NCI-H345 treated with DMSO at 0.1 percent for 48 hours (cell line): ENCODE results near the gene SIX1.

Experiments
- DNase-seq: peaks from one replicate; lab custom pipeline; 2025; ENCODE audit not compliant: unreplicated experiment; lab: John Stamatoyannopoulos, UW

The SIX1 gene

GRCh38 chr14:60655898-60656685 is 6.8 kb upstream of the SIX1 start:
- no peak for DNase-seq

DNA sequence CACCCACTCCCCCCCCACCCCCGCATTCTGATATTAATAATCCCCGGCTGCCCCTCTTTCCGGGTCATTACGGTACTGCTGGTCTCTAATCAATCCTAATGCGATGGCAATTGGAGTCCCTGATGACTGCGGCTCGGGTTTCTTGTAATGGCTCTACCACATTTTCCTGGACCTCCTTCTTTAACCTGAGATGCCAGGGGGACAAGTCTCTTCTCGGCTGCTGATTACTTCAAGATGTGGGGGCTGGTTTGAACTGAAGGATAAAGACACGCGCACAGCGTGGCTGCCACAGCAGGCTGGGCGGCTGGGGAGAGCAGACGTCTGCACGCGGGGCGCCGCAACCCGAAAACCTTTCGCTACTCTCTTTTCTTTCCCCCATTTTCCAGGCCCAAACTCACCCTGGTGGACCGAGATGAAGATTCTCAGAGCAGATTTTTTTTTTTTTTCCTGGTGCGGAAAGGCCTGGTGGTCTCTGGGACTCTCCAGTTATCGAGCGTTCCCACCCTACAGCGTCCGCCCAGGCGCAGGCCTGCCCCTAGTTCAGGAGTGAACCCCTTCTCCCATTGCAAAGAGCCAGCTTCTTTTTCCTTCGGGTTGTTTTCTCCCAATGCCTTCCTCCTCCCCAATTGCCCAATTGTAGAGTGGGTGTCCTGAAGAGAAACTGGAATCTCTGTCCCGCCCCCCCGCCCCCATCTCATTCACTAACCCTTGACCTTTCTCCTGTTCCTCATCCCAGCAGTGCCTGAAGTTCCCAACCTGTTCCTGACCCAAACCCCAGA is 6.0 kb upstream of the SIX1 start:
- DNase-seq, result no peak

GRCh38 chr14:60654334-60654821 is 5.1 kb upstream of the SIX1 start:
- no peak for DNase-seq

DNA sequence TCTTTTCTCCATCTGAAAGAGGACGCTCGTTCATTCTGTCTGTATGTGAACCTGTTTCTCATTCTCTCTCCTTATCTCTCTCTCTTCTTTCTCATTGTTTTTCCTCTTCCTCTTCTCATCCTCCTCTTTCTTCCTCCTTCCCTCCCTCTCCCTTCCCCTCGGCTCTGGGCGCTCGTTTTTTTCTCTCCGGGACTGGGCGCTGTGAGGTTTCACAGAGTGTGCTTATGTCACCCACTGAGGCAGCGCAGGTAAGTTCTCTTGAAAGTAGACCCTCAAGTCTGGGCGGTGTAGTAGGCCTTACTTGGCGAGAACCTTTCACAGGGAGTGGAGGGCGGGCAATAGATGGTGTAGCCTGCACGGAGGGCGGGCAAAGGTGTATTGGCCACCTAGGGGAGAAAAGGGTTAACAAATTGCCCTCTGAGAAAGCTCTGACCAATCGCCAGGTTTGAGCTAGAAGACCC is 4.5 kb upstream of the SIX1 start:
- DNase-seq, result no peak

- no peak for DNase-seq
Measured at GRCh38 chr14:60652674-60653651, 3.7 kb upstream of the SIX1 start.

GRCh38 chr14:60651796-60652673 is 2.8 kb upstream of the SIX1 start:
- no peak for DNase-seq

GRCh38 chr14:60651086-60651795 is 2.0 kb upstream of the SIX1 start:
- no peak for DNase-seq

DNA sequence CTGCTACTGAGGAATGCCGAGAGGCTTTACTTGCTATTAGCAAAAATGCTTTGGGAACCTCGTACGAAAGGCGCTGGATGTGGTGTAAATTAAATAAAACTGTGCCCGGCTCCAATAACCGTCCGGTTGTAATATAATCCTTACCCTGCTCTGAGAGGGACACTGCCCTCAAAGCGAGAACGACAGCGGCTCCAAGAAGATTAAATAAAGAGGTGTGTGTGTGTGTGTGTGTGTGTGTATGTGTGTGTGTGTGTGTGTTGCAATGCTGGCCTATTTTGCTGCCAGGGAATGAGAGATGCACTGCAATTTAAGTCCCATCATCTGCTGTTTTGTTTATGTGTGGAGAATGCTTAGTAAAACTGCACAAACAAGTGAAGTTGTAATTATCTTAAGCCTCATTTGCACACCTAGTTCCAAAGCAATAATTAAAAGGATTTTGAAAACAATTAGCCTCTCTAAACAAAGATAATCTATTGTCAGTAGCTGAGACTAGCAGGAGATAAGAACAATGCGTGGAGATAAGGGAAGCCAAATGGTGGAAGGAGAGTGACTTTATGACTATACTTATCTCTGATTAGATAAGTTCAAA is 1.2 kb upstream of the SIX1 start:
- DNase-seq, result no peak

GRCh38 chr14:60649875-60650372 is 647 bp upstream of the SIX1 start:
- DNase-seq, result peak; percentile 49

GRCh38 chr14:60648249-60648933 is 886 bp downstream of the SIX1 start:
- DNase-seq, result no peak

DNA sequence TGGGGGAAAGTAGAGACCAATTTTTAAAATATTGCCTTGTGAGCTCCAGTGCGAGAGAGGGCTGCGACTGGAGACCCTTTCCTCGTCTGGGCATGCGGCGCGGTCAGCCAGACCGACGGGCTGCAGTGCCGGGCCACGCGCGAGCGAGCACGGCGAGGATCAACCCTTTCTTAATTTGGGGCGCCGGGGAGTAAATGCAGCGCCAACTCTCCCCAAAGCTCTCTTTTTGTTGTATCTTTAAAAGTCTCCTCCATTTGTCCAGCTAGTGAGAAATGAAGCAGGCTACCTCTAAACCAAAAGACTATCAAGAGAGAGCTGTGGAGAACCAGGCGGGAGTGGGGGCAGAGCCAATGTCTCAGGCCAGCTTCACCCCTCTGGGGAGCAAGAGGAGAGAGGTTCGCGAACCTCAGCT is 1.4 kb downstream of the SIX1 start:
- no peak for DNase-seq

- DNase-seq, result no peak
Measured at GRCh38 chr14:60647081-60647836, 2.0 kb downstream of the SIX1 start.

DNA sequence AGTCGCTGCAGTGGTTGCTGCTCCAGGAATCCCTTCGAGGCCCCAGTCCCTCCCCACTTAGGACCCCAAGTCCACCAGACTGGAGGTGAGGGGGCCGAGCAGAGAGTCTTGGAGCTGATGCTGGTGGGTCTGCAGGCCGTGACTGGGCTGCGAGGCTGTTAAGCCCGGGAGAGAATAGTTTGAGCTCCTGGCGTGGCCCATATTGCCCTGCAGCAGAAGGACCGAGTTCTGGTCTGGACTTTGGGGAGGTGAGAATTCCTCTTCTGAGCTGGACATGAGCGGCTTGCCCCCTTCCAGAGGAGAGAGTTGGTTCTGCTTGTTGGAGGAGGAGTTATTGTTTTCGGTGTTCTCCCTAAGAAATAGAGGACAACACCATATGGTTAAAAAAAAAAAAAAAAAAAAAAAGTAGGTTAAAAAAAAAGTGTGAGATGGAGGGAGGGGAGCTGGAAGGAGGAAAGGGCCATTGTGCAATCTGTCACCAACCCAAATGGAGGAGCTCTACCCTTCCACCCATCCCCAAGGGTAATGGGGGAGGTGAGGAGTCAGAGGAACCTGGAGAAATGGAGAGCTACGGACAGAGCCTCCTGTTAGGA is 3.0 kb downstream of the SIX1 start:
- no peak for DNase-seq

- DNase-seq, result no peak
Measured at GRCh38 chr14:60645126-60645741, 4.0 kb downstream of the SIX1 start.

DNA sequence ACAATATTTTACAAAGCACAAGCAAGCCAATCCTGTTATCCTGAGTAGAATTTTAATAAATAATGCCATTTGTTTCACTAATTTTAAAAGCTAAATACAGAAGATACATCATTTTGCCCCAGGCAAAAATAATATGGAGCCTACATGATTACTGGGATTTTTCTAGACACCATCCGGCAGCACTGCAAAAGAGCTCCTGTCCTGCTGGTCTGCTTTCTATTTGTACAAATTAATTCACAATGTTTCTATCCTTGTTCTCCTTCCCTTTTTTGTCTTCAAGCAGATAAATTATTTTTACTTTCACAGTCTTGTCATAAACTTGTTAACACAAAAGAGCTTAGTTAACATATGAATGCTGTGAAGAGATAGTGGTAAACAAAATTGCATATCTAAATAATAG is 4.6 kb downstream of the SIX1 start:
- DNase-seq, result no peak

DNA sequence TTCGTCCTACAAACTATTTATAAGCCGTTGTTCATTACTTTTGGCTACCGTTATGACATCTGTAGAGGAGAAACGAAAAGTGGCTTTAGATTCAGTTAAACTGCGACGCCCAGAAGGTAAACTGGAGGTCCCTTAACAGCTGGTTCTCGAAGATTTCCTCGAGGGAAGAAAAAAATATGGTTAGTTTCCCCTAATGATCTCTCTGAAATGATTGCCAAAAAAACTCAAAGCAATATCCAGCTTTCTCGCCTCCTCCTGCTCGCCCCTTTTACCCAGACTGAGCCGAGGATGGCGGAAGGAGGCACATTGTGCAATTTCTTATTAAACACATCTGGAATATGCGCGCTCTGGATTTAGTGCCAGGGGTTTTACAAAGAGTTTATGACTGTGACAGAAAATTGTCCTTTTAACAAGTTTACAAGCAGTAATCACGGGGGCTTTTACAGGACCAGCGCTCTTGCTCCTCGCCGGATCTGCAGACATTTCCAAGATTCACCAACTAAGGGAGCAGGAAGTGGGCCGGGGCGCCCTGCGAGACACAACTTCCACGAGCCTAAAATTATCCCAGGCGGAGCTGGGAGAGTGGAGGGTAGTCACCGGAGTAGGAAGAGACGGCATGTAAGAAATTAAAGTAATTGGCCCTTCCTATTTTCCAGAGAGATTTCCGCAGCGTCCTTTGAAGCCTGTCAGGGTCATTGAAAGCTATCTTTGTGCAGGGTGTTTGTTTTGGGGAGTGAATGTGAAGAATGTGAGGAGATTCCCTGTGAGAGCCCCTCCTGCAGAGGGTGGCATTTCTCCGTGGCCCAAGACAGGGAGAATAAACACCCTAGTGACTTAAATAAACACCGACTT is 5.6 kb downstream of the SIX1 start:
- no peak for DNase-seq
